ENCODE results near the gene RARS1. TPM values are rescaled to one million over a fixed set of nuclear protein-coding genes. Genes with fewer than 3 reads are reported as not detected.

The RARS1 gene
- total and polyA plus RNA-seq, 2 experiments from 2014 or later = 75.1 to 129 TPM

DNA sequence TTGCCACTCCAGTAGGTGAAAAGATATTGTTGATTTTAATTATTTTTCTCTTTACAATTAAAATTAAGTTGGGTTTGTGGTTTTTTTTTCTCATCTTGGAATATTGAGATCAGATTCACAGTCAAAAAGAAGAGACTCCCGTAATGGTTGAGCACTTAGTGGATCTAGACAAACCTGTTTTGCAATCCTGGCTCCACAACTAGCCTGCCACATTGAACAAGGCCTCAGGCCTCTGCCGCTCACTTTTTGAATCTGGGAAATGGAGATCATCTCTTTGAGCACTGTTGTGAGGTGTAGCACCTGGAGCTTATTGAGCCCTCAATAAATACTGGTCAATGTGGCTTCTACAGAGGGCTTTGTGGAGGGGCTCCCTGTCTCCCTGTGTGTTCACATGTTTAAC lies 37.1 kb upstream of the RARS1 start (continued):
- TF ChIP-seq, protein P1, sequence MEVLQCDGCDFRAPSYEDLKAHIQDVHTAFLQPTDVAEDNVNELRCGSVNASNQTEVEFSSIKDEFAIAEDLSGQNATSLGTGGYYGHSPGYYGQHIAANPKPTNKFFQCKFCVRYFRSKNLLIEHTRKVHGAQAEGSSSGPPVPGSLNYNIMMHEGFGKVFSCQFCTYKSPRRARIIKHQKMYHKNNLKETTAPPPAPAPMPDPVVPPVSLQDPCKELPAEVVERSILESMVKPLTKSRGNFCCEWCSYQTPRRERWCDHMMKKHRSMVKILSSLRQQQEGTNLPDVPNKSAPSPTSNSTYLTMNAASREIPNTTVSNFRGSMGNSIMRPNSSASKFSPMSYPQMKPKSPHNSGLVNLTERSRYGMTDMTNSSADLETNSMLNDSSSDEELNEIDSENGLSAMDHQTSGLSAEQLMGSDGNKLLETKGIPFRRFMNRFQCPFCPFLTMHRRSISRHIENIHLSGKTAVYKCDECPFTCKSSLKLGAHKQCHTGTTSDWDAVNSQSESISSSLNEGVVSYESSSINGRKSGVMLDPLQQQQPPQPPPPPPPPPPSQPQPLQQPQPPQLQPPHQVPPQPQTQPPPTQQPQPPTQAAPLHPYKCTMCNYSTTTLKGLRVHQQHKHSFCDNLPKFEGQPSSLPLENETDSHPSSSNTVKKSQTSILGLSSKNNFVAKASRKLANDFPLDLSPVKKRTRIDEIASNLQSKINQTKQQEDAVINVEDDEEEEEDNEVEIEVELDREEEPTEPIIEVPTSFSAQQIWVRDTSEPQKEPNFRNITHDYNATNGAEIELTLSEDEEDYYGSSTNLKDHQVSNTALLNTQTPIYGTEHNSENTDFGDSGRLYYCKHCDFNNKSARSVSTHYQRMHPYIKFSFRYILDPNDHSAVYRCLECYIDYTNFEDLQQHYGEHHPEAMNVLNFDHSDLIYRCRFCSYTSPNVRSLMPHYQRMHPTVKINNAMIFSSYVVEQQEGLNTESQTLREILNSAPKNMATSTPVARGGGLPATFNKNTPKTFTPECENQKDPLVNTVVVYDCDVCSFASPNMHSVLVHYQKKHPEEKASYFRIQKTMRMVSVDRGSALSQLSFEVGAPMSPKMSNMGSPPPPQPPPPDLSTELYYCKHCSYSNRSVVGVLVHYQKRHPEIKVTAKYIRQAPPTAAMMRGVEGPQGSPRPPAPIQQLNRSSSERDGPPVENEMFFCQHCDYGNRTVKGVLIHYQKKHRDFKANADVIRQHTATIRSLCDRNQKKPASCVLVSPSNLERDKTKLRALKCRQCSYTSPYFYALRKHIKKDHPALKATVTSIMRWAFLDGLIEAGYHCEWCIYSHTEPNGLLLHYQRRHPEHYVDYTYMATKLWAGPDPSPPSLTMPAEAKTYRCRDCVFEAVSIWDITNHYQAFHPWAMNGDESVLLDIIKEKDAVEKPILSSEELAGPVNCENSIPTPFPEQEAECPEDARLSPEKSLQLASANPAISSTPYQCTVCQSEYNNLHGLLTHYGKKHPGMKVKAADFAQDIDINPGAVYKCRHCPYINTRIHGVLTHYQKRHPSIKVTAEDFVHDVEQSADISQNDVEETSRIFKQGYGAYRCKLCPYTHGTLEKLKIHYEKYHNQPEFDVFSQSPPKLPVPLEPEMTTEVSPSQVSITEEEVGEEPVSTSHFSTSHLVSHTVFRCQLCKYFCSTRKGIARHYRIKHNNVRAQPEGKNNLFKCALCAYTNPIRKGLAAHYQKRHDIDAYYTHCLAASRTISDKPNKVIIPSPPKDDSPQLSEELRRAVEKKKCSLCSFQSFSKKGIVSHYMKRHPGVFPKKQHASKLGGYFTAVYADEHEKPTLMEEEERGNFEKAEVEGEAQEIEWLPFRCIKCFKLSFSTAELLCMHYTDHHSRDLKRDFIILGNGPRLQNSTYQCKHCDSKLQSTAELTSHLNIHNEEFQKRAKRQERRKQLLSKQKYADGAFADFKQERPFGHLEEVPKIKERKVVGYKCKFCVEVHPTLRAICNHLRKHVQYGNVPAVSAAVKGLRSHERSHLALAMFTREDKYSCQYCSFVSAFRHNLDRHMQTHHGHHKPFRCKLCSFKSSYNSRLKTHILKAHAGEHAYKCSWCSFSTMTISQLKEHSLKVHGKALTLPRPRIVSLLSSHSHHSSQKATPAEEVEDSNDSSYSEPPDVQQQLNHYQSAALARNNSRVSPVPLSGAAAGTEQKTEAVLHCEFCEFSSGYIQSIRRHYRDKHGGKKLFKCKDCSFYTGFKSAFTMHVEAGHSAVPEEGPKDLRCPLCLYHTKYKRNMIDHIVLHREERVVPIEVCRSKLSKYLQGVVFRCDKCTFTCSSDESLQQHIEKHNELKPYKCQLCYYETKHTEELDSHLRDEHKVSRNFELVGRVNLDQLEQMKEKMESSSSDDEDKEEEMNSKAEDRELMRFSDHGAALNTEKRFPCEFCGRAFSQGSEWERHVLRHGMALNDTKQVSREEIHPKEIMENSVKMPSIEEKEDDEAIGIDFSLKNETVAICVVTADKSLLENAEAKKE (CRISPR knock-in tag; IDR thresholded peaks at IDR 0.05) = no peak

DNA sequence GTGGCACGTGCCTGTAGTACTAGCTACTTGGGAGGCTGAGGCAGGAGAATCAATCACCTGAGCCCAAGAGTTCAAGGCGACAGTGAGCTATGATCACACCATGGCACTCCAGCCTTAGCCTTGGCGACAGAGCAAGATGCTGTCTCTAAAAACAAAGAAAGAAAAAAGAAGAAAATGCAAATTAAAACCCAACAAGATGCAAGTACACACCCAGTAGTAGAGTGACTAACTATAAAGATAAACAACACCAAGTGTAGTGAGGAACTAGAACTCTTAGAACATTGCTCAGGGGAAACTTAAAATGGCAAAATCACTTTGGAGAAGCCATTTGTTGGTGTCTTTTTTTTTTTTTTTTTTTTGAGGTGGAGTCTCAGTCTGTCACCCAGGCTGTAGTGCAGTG lies 34.7 kb upstream of the RARS1 start:
- no peaks in the 10 kb centered on the region for H3K9me2 ChIP-seq (ENCODE audit: insufficient read depth)
- ATAC-seq (no peak), DNase-seq (ENCODE audit: low spot score) (no peak)
- H3K79me2 ChIP-seq (replicated peaks; ENCODE audit: insufficient read depth) = no peaks in the 10 kb centered on the region
- H3K4me3 Mint-ChIP-seq = no peak overlapping the region
- H3K27ac Mint-ChIP-seq = no peak overlapping the region
- no peak overlapping the region for H3K27ac ChIP-seq (ENCODE audit: low read depth)
- H3K4me1 ChIP-seq (ENCODE audit: insufficient read depth) = no peaks in the 10 kb centered on the region
- no peaks in the 10 kb centered on the region for H3K27me3 ChIP-seq (ENCODE audit: insufficient read depth)
- peaks cover 26% of the 10 kb centered on the region for H3K36me3 Mint-ChIP-seq (ENCODE audit: low read depth)
- H3F3A ChIP-seq (replicated peaks; ENCODE audit: low read depth) = no peaks in the 10 kb centered on the region
- no peaks in the 10 kb centered on the region for H3K9me3 Mint-ChIP-seq
- H2AFZ ChIP-seq = no peak overlapping the region
- no peak overlapping the region for H3K4me2 ChIP-seq
- no peaks in the 10 kb centered on the region; the same call in 1 of the 2 replicates for H3K36me3 ChIP-seq (ENCODE audit: insufficient read depth)
- H3K4me1 Mint-ChIP-seq = no peaks in the 10 kb centered on the region
- H3K27me3 Mint-ChIP-seq (ENCODE audit: insufficient read depth, low read depth, poor library complexity) = peaks cover 4% of the 10 kb centered on the region
- H3K4me3 ChIP-seq = no peak overlapping the region
- H4K20me1 ChIP-seq (replicated peaks; ENCODE audit: insufficient read depth) = no peaks in the 10 kb centered on the region
- no peak for TF ChIP-seq EZH2phosphoT487 (IDR thresholded peaks at IDR 0.05; ENCODE audit: unreplicated experiment)
- TF ChIP-seq, protein P2, sequence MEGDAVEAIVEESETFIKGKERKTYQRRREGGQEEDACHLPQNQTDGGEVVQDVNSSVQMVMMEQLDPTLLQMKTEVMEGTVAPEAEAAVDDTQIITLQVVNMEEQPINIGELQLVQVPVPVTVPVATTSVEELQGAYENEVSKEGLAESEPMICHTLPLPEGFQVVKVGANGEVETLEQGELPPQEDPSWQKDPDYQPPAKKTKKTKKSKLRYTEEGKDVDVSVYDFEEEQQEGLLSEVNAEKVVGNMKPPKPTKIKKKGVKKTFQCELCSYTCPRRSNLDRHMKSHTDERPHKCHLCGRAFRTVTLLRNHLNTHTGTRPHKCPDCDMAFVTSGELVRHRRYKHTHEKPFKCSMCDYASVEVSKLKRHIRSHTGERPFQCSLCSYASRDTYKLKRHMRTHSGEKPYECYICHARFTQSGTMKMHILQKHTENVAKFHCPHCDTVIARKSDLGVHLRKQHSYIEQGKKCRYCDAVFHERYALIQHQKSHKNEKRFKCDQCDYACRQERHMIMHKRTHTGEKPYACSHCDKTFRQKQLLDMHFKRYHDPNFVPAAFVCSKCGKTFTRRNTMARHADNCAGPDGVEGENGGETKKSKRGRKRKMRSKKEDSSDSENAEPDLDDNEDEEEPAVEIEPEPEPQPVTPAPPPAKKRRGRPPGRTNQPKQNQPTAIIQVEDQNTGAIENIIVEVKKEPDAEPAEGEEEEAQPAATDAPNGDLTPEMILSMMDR (conservative IDR thresholded peaks at IDR 0.05; ENCODE audit: low read depth in 2 of 2) = no peak
- TF ChIP-seq, protein P1 (CRISPR knock-in tag; IDR thresholded peaks at IDR 0.05) = no peak
- no peak for TF ChIP-seq ZNF114 (CRISPR knock-in tag; IDR thresholded peaks at IDR 0.05)
